ENCODE measurements around the gene TRIO. TPM values are rescaled to one million over a fixed set of nuclear protein-coding genes. Genes with fewer than 3 reads are reported as not detected.

The TRIO gene
- total and polyA plus RNA-seq, 7 donors: 18.5 to 77.5 (median 35.0) TPM

- TF ChIP-seq, protein P1, sequence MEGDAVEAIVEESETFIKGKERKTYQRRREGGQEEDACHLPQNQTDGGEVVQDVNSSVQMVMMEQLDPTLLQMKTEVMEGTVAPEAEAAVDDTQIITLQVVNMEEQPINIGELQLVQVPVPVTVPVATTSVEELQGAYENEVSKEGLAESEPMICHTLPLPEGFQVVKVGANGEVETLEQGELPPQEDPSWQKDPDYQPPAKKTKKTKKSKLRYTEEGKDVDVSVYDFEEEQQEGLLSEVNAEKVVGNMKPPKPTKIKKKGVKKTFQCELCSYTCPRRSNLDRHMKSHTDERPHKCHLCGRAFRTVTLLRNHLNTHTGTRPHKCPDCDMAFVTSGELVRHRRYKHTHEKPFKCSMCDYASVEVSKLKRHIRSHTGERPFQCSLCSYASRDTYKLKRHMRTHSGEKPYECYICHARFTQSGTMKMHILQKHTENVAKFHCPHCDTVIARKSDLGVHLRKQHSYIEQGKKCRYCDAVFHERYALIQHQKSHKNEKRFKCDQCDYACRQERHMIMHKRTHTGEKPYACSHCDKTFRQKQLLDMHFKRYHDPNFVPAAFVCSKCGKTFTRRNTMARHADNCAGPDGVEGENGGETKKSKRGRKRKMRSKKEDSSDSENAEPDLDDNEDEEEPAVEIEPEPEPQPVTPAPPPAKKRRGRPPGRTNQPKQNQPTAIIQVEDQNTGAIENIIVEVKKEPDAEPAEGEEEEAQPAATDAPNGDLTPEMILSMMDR (IDR thresholded peaks at IDR 0.05): no peak
- H3K36me3 ChIP-seq (ENCODE audit: insufficient read depth in 1 of 2, low read depth in 1 of 2): peaks cover 3 to 50% of the 10 kb centered on the region in 2 donors
- intact Hi-C loops (cut with DNase I): no loop called here
- DNase-seq (no peak), ATAC-seq (no peak)
- H3K27me3 ChIP-seq (ENCODE audit: insufficient read depth in 3 of 3, low read length in 2 of 3): no peaks in the 10 kb centered on the region
- peaks cover 11% of the 10 kb centered on the region for H3K4me1 ChIP-seq
- H3K9me3 ChIP-seq: no peaks in the 10 kb centered on the region
- WGBS, 3 donors: 50 to 76% (median 54%) methylated on average over 12 of the region's 12 CpGs
- no peak overlapping the region for H3K4me3 ChIP-seq
- no peak overlapping the region for H3K27ac ChIP-seq
Observed at GRCh38 chr5:14316471-14316870, 173.3 kb downstream of the TRIO start.

DNA sequence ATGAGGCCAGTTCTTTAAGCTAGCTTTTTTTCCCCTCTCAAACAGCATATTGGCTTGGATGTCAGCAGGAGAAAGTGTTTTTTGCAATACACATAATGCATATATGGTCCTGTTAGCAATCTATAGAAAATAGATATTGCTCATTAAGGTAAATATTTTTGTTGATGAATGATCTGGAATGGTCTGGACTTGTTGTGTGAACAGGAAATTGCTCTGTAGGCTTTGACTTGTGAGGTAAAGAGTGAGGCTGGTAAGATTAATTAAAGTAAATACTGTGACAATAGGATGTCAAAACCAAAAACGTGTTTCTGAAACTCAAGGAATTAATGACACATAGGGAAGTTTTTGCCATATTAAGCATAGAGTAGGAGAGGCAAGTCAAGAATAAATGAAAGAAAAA, 176.0 kb downstream of the TRIO start:
- no peak for ATAC-seq
- Histone ChIP-seq H3K9me3 (no peaks in the 10 kb centered on the region), H3K36me3 (ENCODE audit: insufficient read depth in 1 of 2, low read depth in 1 of 2) (peaks cover 2 to 38% of the 10 kb centered on the region in 2 donors), H3K27me3 (ENCODE audit: insufficient read depth in 3 of 3, low read length in 2 of 3) (no peaks in the 10 kb centered on the region), H3K27ac (no peak overlapping the region), H3K4me3 (no peak overlapping the region), H3K4me1 (peaks cover 4% of the 10 kb centered on the region)
- no peak for DNase-seq
- 74 to 79% (median 76%) methylated on average over 1 of the region's 1 CpG for WGBS, 3 donors
- TF ChIP-seq, protein P1 (IDR thresholded peaks at IDR 0.05): no peak
- intact Hi-C loops (cut with DNase I): no loop called here

DNA sequence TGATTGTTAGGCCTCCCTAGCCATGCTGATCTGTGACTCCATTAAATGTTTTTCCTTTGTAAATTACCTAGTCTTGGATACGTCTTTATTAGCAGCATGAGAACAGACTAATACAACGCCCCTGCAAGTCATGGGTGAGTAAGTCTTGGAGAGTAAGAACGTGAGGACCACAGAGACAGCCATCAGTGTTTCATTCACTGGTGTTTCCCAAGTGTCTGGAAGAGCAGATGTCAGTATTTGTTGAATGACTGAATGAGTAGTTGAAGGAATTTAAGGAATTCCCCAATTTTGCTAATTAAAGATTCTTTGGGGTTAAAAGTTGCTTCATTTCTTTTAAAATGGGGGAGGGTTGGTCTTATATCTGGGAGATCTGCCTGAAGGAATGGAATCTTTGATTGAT, 178.8 kb downstream of the TRIO start:
- Histone ChIP-seq H3K27ac (no peak overlapping the region), H3K36me3 (ENCODE audit: insufficient read depth in 1 of 2, low read depth in 1 of 2) (peaks cover 2 to 28% of the 10 kb centered on the region in 2 donors), H3K9me3 (no peaks in the 10 kb centered on the region), H3K4me3 (no peak overlapping the region), H3K27me3 (ENCODE audit: insufficient read depth in 3 of 3, low read length in 2 of 3) (no peaks in the 10 kb centered on the region), H3K4me1 (peaks cover 14% of the 10 kb centered on the region)
- ATAC-seq (no peak), DNase-seq (no peak)
- 94 to 98% (median 95%) methylated on average over 3 of the region's 3 CpGs for WGBS, 3 donors
- TF ChIP-seq, protein P1 (IDR thresholded peaks at IDR 0.05): no peak
- intact Hi-C loops (cut with DNase I): no loop called here

DNA sequence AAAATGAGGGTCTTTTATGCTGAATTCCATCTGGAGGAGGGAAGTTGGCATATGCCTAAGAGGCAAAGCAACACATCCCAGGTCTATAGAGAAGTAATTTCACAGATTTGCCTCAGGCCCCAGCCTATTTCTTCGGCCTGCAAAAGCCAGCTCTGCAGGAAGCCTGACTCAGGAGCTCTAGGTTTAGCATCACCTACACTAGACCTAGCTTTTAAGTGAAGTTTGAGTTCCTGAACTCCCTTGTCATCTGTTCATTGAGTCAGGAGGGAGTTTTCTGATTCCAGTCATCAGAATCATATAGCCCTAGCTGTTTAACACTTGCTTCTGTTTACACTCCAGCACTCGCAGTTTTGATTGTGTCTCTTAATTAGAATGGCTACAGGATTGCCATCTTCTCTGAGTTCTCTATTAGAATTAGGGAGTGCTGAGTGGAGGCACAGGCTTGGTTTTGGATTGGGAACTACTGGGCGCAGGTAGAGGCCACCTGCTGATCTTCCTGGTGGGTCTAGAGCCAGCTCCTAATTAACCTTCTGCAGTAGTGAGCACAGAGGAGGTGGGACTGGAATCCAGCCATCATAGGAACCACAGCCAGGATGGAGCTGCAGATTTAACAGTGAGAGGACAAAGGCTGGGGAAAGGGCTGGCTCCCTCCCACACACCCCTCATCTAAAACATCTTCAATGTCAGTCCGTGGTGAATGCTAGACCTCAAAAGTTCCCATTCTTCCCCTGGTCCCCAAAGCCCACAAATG, 179.5 kb downstream of the TRIO start:
- H3K4me1 ChIP-seq: peaks cover 14% of the 10 kb centered on the region
- TF ChIP-seq, protein P1 (IDR thresholded peaks at IDR 0.05): no peak
- ATAC-seq: no peak
- no peak overlapping the region for H3K4me3 ChIP-seq
- H3K27ac ChIP-seq: no peak overlapping the region
- intact Hi-C loops (cut with DNase I): no loop called here
- H3K27me3 ChIP-seq (ENCODE audit: insufficient read depth in 3 of 3, low read length in 2 of 3): no peaks in the 10 kb centered on the region
- 77 to 89% (median 88%) methylated on average over 4 of the region's 4 CpGs for WGBS, 3 donors
- DNase-seq: no peak
- H3K9me3 ChIP-seq: no peaks in the 10 kb centered on the region
- H3K36me3 ChIP-seq (ENCODE audit: insufficient read depth in 1 of 2, low read depth in 1 of 2): peaks cover 2 to 22% of the 10 kb centered on the region in 2 donors

GRCh38 chr5:14323466-14323865, 180.3 kb downstream of the TRIO start:
- Histone ChIP-seq H3K4me1 (peaks cover 14% of the 10 kb centered on the region), H3K27ac (no peak overlapping the region), H3K9me3 (no peaks in the 10 kb centered on the region), H3K36me3 (ENCODE audit: insufficient read depth in 1 of 2, low read depth in 1 of 2) (peaks cover 2 to 23% of the 10 kb centered on the region in 2 donors), H3K27me3 (ENCODE audit: insufficient read depth in 3 of 3, low read length in 2 of 3) (no peaks in the 10 kb centered on the region), H3K4me3 (no peak overlapping the region)
- DNase-seq (no peak), ATAC-seq (no peak)
- intact Hi-C loops (cut with DNase I): no loop called here
- TF ChIP-seq, protein P1 (IDR thresholded peaks at IDR 0.05): no peak
- 94 to 98% (median 96%) methylated on average over 7 of the region's 7 CpGs for WGBS, 3 donors

Data from psoas muscle (tissue), 8 donors.